Esophagus muscularis mucosa (tissue), 3 donors: Measurements from ENCODE around the gene PLEKHH2.

Experiments used
- CTCF ChIP-seq, 3 experiments: fragments of 200-600 bp in 2 of 3; fragments of 450-650 bp in 1 of 3; sonication (generic) in 2 of 3; IDR thresholded peaks; one replicate each; pipeline ENCODE4 v1.5.1; 2017 to 2019; ENCODE audit warnings: antibody characterized with exemption in 3 of 3, mild to moderate bottlenecking in 2 of 3, moderate library complexity in 1 of 3
- POLR2AphosphoS5 ChIP-seq, 2 donors: sonication (generic); formaldehyde crosslinking; IDR thresholded peaks; one replicate each; pipeline ENCODE4 v1.6.1; 2017; ENCODE audit warnings: antibody characterized with exemption in 2 of 2

DNA sequence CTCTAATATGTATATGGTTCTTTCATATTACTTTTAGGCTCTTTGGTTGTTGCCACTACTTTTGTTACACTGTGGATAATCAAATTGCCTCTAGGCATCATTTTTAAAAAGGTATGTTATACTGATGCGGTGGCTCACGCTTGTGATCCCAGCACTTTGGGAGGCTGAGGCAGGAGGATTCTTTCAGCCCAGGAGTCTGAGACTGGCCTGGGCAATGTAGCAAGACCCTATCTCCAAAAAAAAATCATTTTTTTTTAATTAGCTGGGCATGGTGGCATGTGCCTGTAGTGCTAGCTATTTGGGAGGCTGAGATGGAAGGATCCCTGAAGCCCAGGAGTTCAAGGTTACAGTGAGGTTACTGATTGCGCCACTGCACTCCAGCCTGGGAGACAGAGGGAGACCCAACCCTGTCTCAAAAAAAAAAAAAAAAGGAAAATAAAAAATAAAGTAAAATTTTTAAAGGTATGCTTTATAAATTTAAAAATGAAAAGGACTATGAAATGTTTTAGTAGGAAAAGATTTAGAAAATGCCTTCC is 88.7 kb downstream of the PLEKHH2 start:
- TF ChIP-seq CTCF (IDR thresholded peaks at IDR 0.05): no peak
- TF ChIP-seq POLR2AphosphoS5 (IDR thresholded peaks at IDR 0.05): no peak
